Esophagus (tissue), 2 donors: ENCODE measurements around the gene MBD4. TPM values are rescaled to one million over a fixed set of nuclear protein-coding genes. Genes with fewer than 3 reads are reported as not detected.
A peak's percentile ranks its signal among the peaks of the same experiment; 100 is the strongest.

ENCODE experiments used
- H3K27ac ChIP-seq, 2 donors: one replicate each; pipeline ENCODE4 v1.5.1; 2013; ENCODE audit warnings: low read depth in 2 of 2, mild to moderate bottlenecking in 2 of 2, inconsistent platforms in 1 of 2, low read length in 1 of 2, moderate library complexity in 1 of 2
- H3K27me3 ChIP-seq, 2 donors: one replicate each; pipeline ENCODE4 v1.6.1; 2013; ENCODE audit warnings: low read length in 2 of 2, control low read depth in 1 of 2, mild to moderate bottlenecking in 1 of 2; ENCODE audit not compliant: insufficient read depth in 2 of 2, control insufficient read depth in 1 of 2
- H3K36me3 ChIP-seq, 2 donors: one replicate each; pipeline ENCODE4 v1.6.1; 2013; ENCODE audit warnings: low read length in 1 of 2; ENCODE audit not compliant: control insufficient read depth in 2 of 2, insufficient read depth in 2 of 2
- H3K4me1 ChIP-seq, 2 donors: one replicate each; pipeline ENCODE4 v1.6.1; 2013; ENCODE audit warnings: low read length in 1 of 2; ENCODE audit not compliant: control insufficient read depth in 2 of 2, insufficient read depth in 2 of 2
- H3K4me3 ChIP-seq, 2 donors: one replicate each; pipeline ENCODE4 v1.5.1; 2013; ENCODE audit warnings: low read length in 2 of 2, mild to moderate bottlenecking in 2 of 2, low read depth in 1 of 2, moderate library complexity in 1 of 2
- H3K9me3 ChIP-seq, 2 donors: one replicate each; pipeline ENCODE4 v1.6.1; 2013; ENCODE audit warnings: mild to moderate bottlenecking in 2 of 2, low read depth in 1 of 2, low read length in 1 of 2, moderate library complexity in 1 of 2; ENCODE audit not compliant: control insufficient read depth in 2 of 2, insufficient read depth in 1 of 2
- WGBS, 2 donors: extraction: QIAGEN DNeasy Blood & Tissue Kit; methylation state at CpG; one replicate each; pipeline ENCODE4 v1.1.7; 2013; 5-methylcytosine and 5-hydroxymethylcytosine counted together
- polyA plus RNA-seq, 2 donors: library from polyadenylated mRNA; stranded (reverse); fragments of 200-250 nt; gene quantifications; one replicate each; pipeline ENCODE4 v1.2.3, GENCODE V29; 2013
- donor health status: healthy with polysubstance abuse.
- donor health status: Bipolar disorder and iron deficiency.

MBD4 gene
- polyA plus RNA-seq, 2 donors = 6.2 to 13.4 TPM

- H3K9me3 ChIP-seq = no peaks in the 10 kb centered on the region
- peaks cover 0 to 7% of the 10 kb centered on the region in 2 donors for H3K36me3 ChIP-seq
- WGBS, 2 donors = 80 to 89% methylated on average over 1 of the region's 1 CpG
- H3K27me3 ChIP-seq = no peaks in the 10 kb centered on the region
- H3K4me1 ChIP-seq = no peaks in the 10 kb centered on the region
- H3K27ac ChIP-seq = no peak overlapping the region
- no peak overlapping the region for H3K4me3 ChIP-seq
Observed at GRCh38 chr3:129467932-129468331, 28.2 kb upstream of the MBD4 start.

- peaks cover 0 to 5% of the 10 kb centered on the region in 2 donors for H3K36me3 ChIP-seq
Observed at GRCh38 chr3:129463716-129464115, 24.0 kb upstream of the MBD4 start.

GRCh38 chr3:129463094-129463493 lies 23.3 kb upstream of the MBD4 start:
- Histone ChIP-seq H3K9me3 (no peaks in the 10 kb centered on the region), H3K27ac (no peak overlapping the region), H3K36me3 (peaks cover 0 to 5% of the 10 kb centered on the region in 2 donors), H3K4me3 (no peak overlapping the region), H3K27me3 (no peaks in the 10 kb centered on the region), H3K4me1 (no peaks in the 10 kb centered on the region)
- WGBS, 2 donors = 96 to 98% methylated on average over 3 of the region's 3 CpGs

More at GRCh38 chr3:129463716-129464115, 24.0 kb upstream of the MBD4 start:
- Histone ChIP-seq H3K4me3 (no peak overlapping the region), H3K9me3 (no peaks in the 10 kb centered on the region), H3K4me1 (no peaks in the 10 kb centered on the region), H3K27ac (no peak overlapping the region), H3K27me3 (no peaks in the 10 kb centered on the region)
- 80 to 86% methylated on average over 4 of the region's 4 CpGs for WGBS, 2 donors

GRCh38 chr3:129462361-129462968 lies 22.7 kb upstream of the MBD4 start:
- Histone ChIP-seq H3K36me3 (peaks cover 0 to 5% of the 10 kb centered on the region in 2 donors), H3K27me3 (no peaks in the 10 kb centered on the region), H3K4me1 (no peaks in the 10 kb centered on the region), H3K9me3 (no peaks in the 10 kb centered on the region), H3K4me3 (no peak overlapping the region), H3K27ac (no peak overlapping the region)
- 83 to 94% methylated on average over 3 of the region's 3 CpGs for WGBS, 2 donors

GRCh38 chr3:129461461-129462146 lies 21.9 kb upstream of the MBD4 start:
- H3K4me1 ChIP-seq = no peaks in the 10 kb centered on the region
- 80 to 85% methylated on average over 6 of the region's 6 CpGs for whole genome bisulfite sequencing, 2 donors
- no peaks in the 10 kb centered on the region for H3K9me3 ChIP-seq
- H3K27me3 ChIP-seq = no peaks in the 10 kb centered on the region
- no peak overlapping the region for H3K4me3 ChIP-seq
- H3K27ac ChIP-seq = peak overlapping the region in 1 of 2 donors; percentile 37
- H3K36me3 ChIP-seq = peaks cover 3% of the 10 kb centered on the region in 2 donors

- Histone ChIP-seq H3K27me3 (no peaks in the 10 kb centered on the region), H3K36me3 (peaks cover 2 to 3% of the 10 kb centered on the region in 2 donors)
- 77 to 83% methylated on average over 1 of the region's 1 CpG for WGBS, 2 donors
Observed at GRCh38 chr3:129461022-129461421, 21.3 kb upstream of the MBD4 start.

GRCh38 chr3:129460572-129460971 lies 20.8 kb upstream of the MBD4 start:
- Histone ChIP-seq H3K27ac (no peak overlapping the region), H3K36me3 (peaks cover 2 to 3% of the 10 kb centered on the region in 2 donors)
- 90 to 91% methylated on average over 2 of the region's 2 CpGs for WGBS, 2 donors

More at GRCh38 chr3:129461022-129461421, 21.3 kb upstream of the MBD4 start:
- Histone ChIP-seq H3K9me3 (no peaks in the 10 kb centered on the region), H3K4me3 (no peak overlapping the region), H3K4me1 (no peaks in the 10 kb centered on the region), H3K27ac (no peak overlapping the region)

GRCh38 chr3:129460155-129460554 lies 20.4 kb upstream of the MBD4 start:
- Histone ChIP-seq H3K27ac (no peak overlapping the region), H3K27me3 (no peaks in the 10 kb centered on the region), H3K9me3 (no peaks in the 10 kb centered on the region), H3K4me1 (no peaks in the 10 kb centered on the region), H3K4me3 (no peak overlapping the region), H3K36me3 (peaks cover 2 to 3% of the 10 kb centered on the region in 2 donors)
- WGBS, 2 donors = 92 to 93% methylated on average over 3 of the region's 3 CpGs

More at GRCh38 chr3:129460572-129460971, 20.8 kb upstream of the MBD4 start:
- no peaks in the 10 kb centered on the region for H3K27me3 ChIP-seq
- H3K4me3 ChIP-seq = no peak overlapping the region
- no peaks in the 10 kb centered on the region for H3K4me1 ChIP-seq
- no peaks in the 10 kb centered on the region for H3K9me3 ChIP-seq

- 78 to 96% methylated on average over 1 of the region's 1 CpG for WGBS, 2 donors
- no peaks in the 10 kb centered on the region for H3K27me3 ChIP-seq
- no peak overlapping the region for H3K4me3 ChIP-seq
- H3K36me3 ChIP-seq = peaks cover 4 to 5% of the 10 kb centered on the region in 2 donors
- H3K4me1 ChIP-seq = no peaks in the 10 kb centered on the region
- no peak overlapping the region for H3K27ac ChIP-seq
- no peaks in the 10 kb centered on the region for H3K9me3 ChIP-seq
Observed at GRCh38 chr3:129453732-129454131, 14.0 kb upstream of the MBD4 start.
